ENCODE measurements around the gene GPR32. TPM values are rescaled to one million over a fixed set of nuclear protein-coding genes. Genes with fewer than 3 reads are reported as not detected.

GPR32 gene
- total and polyA plus RNA-seq, 2 of the 8 experiments (the other 6 are each of a cell fraction or from before 2014, with no cell fraction given): not detected

- Histone ChIP-seq H3K4ac (replicated peaks; ENCODE audit: insufficient read length, low read depth, low read length) (no peak overlapping the region), H3K79me1 (ENCODE audit: low read depth, low read length) (no peaks in the 10 kb centered on the region), H2BK12ac (ENCODE audit: low read depth, low read length) (peak overlapping the region; percentile 50; the same call in 1 of the 2 replicates), H2AFZ (ENCODE audit: low read length) (no peak overlapping the region), H3K9me3 (ENCODE audit: insufficient read depth in 2 of 2, low read depth in 1 of 2, low read length in 1 of 2) (no peaks in the 10 kb centered on the region), H2BK20ac (ENCODE audit: low read length) (no peak overlapping the region), H4K8ac (ENCODE audit: extremely low read depth, insufficient read depth, low read length) (no peak overlapping the region), H3K27me3 (replicated peaks in 1 of 4; ENCODE audit: control insufficient read depth in 3 of 4, extremely low read depth in 1 of 4, insufficient read depth in 3 of 4, low read length in 3 of 4) (no peaks in the 10 kb centered on the region; a peak in 1 of 7 replicates), H3K14ac (ENCODE audit: insufficient read length) (no peak overlapping the region), H2BK5ac (ENCODE audit: low read depth, low read length) (no peak overlapping the region; the same call in 1 of the 2 replicates), H3K4me1 (replicated peaks in 1 of 4; ENCODE audit: control insufficient read depth in 3 of 4, insufficient read depth in 4 of 4, low read length in 3 of 4) (peaks cover 0 to 14% (median 6%) of the 10 kb centered on the region in 4 experiments; a peak in 5 of 7 replicates), H4K20me1 (replicated peaks in 1 of 2; ENCODE audit: control insufficient read depth in 1 of 2, insufficient read depth in 2 of 2, low read length in 2 of 2) (peaks cover 35 to 37% of the 10 kb centered on the region in 2 experiments), H3K79me2 (ENCODE audit: control insufficient read depth in 1 of 2, insufficient read depth in 2 of 2, low read length in 2 of 2) (no peaks in the 10 kb centered on the region; a peak in 1 of 4 replicates), H4K91ac (replicated peaks; ENCODE audit: insufficient read length, low read length) (no peak overlapping the region), H3K4me2 (ENCODE audit: insufficient read depth in 1 of 2, low read depth in 2 of 2, low read length in 2 of 2) (peak overlapping the region in 1 of 2 experiments; percentile 5; a peak in 1 of 4 replicates), H3K23me2 (ENCODE audit: low read depth, low read length) (no peaks in the 10 kb centered on the region; the same call in 1 of the 2 replicates), H2AK5ac (ENCODE audit: low read depth, low read length) (no peak overlapping the region), H3K36me3 (ENCODE audit: control insufficient read depth in 2 of 4, insufficient read depth in 4 of 4, low read length in 3 of 4) (peaks cover 12 to 32% (median 23%) of the 10 kb centered on the region in 4 experiments; a peak in 7 of 8 replicates), H3K56ac (replicated peaks; ENCODE audit: insufficient read length, low read depth, low read length) (no peak overlapping the region), H3K27ac (ENCODE audit: low read depth, low read length) (no peak overlapping the region), H3K9ac (replicated peaks in 1 of 4; ENCODE audit: extremely low read depth in 1 of 4, low read depth in 3 of 4, low read length in 3 of 4) (no peak overlapping the region), H2BK15ac (ENCODE audit: low read length) (no peak overlapping the region), H3K4me3 (ENCODE audit: extremely low read depth in 1 of 4, insufficient read depth in 2 of 4, low read depth in 3 of 4, low read length in 4 of 4) (no peak overlapping the region), H2BK120ac (replicated peaks; ENCODE audit: low read depth, low read length) (no peak overlapping the region), H4K5ac (ENCODE audit: insufficient read length, low read depth, low read length) (no peak overlapping the region), H3K23ac (ENCODE audit: insufficient read length) (no peak overlapping the region), H3K18ac (ENCODE audit: extremely low read depth, low read length) (no peak overlapping the region)
- 60% methylated on average over 11 of the region's 16 CpGs; no CpG with 5 or more reads in 1 of the 2 experiments for WGBS, 2 experiments (ENCODE audit: extremely low coverage in 1 of 2, insufficient coverage in 1 of 2, insufficient read length in 1 of 2, insufficient replicate concordance in 2 of 2, low coverage in 1 of 2, low lambda C conversion rate in 2 of 2, missing lambda C conversion rate in 1 of 2)
- FAIRE-seq: no peak
- ChIA-PET POLR2A (ENCODE audit: partially characterized antibody) (interaction anchor here (0.6 to 15.0 kb wide), 40 partner anchors 8 to 400 kb away, joined by 3 to 275 read pairs (median 4); partner anchors contain the start of genes ASPDH, CLEC11A, KLK1 and KLK3), CTCF (ENCODE audit: partially characterized antibody) (interaction anchor here (0.8 to 3.2 kb wide), 9 partner anchors 8 to 238 kb away, joined by 3 to 15 read pairs (median 3); no protein-coding TSS in a partner anchor)
- DNase-seq (ENCODE audit: low read depth in 1 of 2, low spot score in 2 of 2): peak in 1 of 2 experiments; percentile 63
- TF ChIP-seq KDM1A (IDR thresholded peaks at IDR 0.05; ENCODE audit: borderline replicate concordance, low read length) (no peak), RNF2 (IDR thresholded peaks at IDR 0.05; ENCODE audit: borderline replicate concordance, low read depth, low read length, missing control alignments, poor library complexity, severe bottlenecking) (no peak), SP4 (IDR thresholded peaks at IDR 0.05; ENCODE audit: low read length) (peak; percentile 26; the same call in 1 of the 2 replicates), NANOG (IDR thresholded peaks at IDR 0.05; ENCODE audit: insufficient read depth, low read depth, low read length, poor library complexity, severe bottlenecking) (no peak), ASH2L (IDR thresholded peaks at IDR 0.05; ENCODE audit: low read length) (peak; percentile 26), TBP (IDR thresholded peaks at IDR 0.05; ENCODE audit: low read depth, low read length) (no peak), CBX8 (IDR thresholded peaks at IDR 0.05; ENCODE audit: borderline replicate concordance, low read depth, low read length) (no peak), JUN (IDR thresholded peaks at IDR 0.05; ENCODE audit: low read depth, low read length) (no peak), KDM4A (IDR thresholded peaks at IDR 0.05; ENCODE audit: low read depth, low read length, severe bottlenecking) (no peak), SAP30 (IDR thresholded peaks at IDR 0.05; ENCODE audit: insufficient read depth, insufficient replicate concordance, low read length) (no peak), EGR1 (IDR thresholded peaks at IDR 0.05; ENCODE audit: borderline replicate concordance, low read depth, low read length) (no peak)
Observed at GRCh38 chr19:50794074-50794875, 24.0 kb downstream of the GPR32 start.
